BLaER1 treated with 17β-estradiol and CSF1 and Interleukin-3, amounts not matched to agents 10 nM and 100 nM (cell line): ENCODE data around the gene VSTM2L.
A peak's percentile ranks its signal among the peaks of the same experiment; 100 is the strongest.

Source experiments
- H3K27ac ChIP-seq, 11 experiments: shearing (Covaris generic); formaldehyde crosslinking; 2 replicates each; pipeline ENCODE4 v1.8.1; 2022
- H3K27me3 ChIP-seq, 11 experiments: shearing (Covaris generic); formaldehyde crosslinking; 2 replicates each; pipeline ENCODE4 v1.8.1; 2022
- H3K36me3 ChIP-seq, 11 experiments: shearing (Covaris generic); formaldehyde crosslinking; 2 replicates each; pipeline ENCODE4 v1.8.1; 2022
- H3K4me1 ChIP-seq, 10 experiments: shearing (Covaris generic); formaldehyde crosslinking; 2 replicates each; pipeline ENCODE4 v1.8.1; 2022
- H3K4me2 ChIP-seq, 11 experiments: shearing (Covaris generic); formaldehyde crosslinking; 2 replicates each; pipeline ENCODE4 v1.8.1; 2022
- H3K4me3 ChIP-seq, 10 experiments: shearing (Covaris generic); formaldehyde crosslinking; 2 replicates each; pipeline ENCODE4 v1.8.1; 2022
- H3K9ac ChIP-seq, 11 experiments: shearing (Covaris generic); formaldehyde crosslinking; 2 replicates each; pipeline ENCODE4 v1.8.1; 2022
- H3K9me3 ChIP-seq, 11 experiments: shearing (Covaris generic); formaldehyde crosslinking; replicated peaks in 1 of 11; 2 replicates each; pipeline ENCODE4 v1.8.1; 2022
- H4K20me1 ChIP-seq, 11 experiments: shearing (Covaris generic); formaldehyde crosslinking; 2 replicates each; pipeline ENCODE4 v1.8.1; 2022
- Cebpa-rat ChIP-seq, 11 experiments: shearing (Covaris generic); IDR thresholded peaks; 2 replicates each; pipeline ENCODE4 v1.8.1; 2022

The VSTM2L gene

GRCh38 chr20:37867289-37868195, 35.4 kb upstream of the VSTM2L start:
- H3K4me3 ChIP-seq: no peak overlapping the region
- H3K27me3 ChIP-seq: no peaks in the 10 kb centered on the region
- no peak overlapping the region for H3K27ac ChIP-seq
- H3K9me3 ChIP-seq: no peaks in the 10 kb centered on the region
- H3K9ac ChIP-seq: no peak overlapping the region
- H3K36me3 ChIP-seq: peaks cover 73 to 98% (median 90%) of the 10 kb centered on the region in 11 experiments
- no peak overlapping the region for H3K4me2 ChIP-seq
- no peak for TF ChIP-seq Cebpa-rat (IDR thresholded peaks at IDR 0.05)
- H4K20me1 ChIP-seq: peaks cover 0 to 56% (median 0%) of the 10 kb centered on the region in 11 experiments; a peak in 6 of 22 replicates
- H3K4me1 ChIP-seq: peaks cover 0 to 11% (median 0%) of the 10 kb centered on the region in 10 experiments; a peak in 2 of 20 replicates

- Histone ChIP-seq H3K9ac (no peak overlapping the region), H4K20me1 (peaks cover 0 to 44% (median 0%) of the 10 kb centered on the region in 11 experiments; a peak in 6 of 22 replicates), H3K4me2 (no peak overlapping the region), H3K36me3 (peaks cover 72 to 98% (median 89%) of the 10 kb centered on the region in 11 experiments), H3K27ac (no peak overlapping the region), H3K9me3 (no peaks in the 10 kb centered on the region), H3K4me1 (peaks cover 0 to 11% (median 0%) of the 10 kb centered on the region in 10 experiments; a peak in 2 of 20 replicates), H3K27me3 (no peaks in the 10 kb centered on the region), H3K4me3 (no peak overlapping the region)
- TF ChIP-seq Cebpa-rat (IDR thresholded peaks at IDR 0.05): no peak
Measured at GRCh38 chr20:37868851-37869333, 34.0 kb upstream of the VSTM2L start.

- Histone ChIP-seq H3K36me3 (peaks cover 77 to 99% (median 92%) of the 10 kb centered on the region in 11 experiments), H3K27ac (no peak overlapping the region), H3K4me1 (peaks cover 0 to 11% (median 0%) of the 10 kb centered on the region in 10 experiments; a peak in 2 of 20 replicates), H3K9me3 (no peaks in the 10 kb centered on the region), H3K4me2 (no peak overlapping the region), H3K9ac (no peak overlapping the region), H3K4me3 (no peak overlapping the region), H3K27me3 (no peaks in the 10 kb centered on the region), H4K20me1 (peaks cover 0 to 44% (median 0%) of the 10 kb centered on the region in 11 experiments; a peak in 6 of 22 replicates)
- no peak for TF ChIP-seq Cebpa-rat (IDR thresholded peaks at IDR 0.05)
Measured at GRCh38 chr20:37869334-37869861, 33.5 kb upstream of the VSTM2L start.

- Histone ChIP-seq H3K4me3 (no peak overlapping the region), H4K20me1 (peaks cover 0 to 50% (median 0%) of the 10 kb centered on the region in 11 experiments; a peak in 6 of 22 replicates), H3K27me3 (no peaks in the 10 kb centered on the region), H3K9me3 (no peaks in the 10 kb centered on the region), H3K36me3 (peaks cover 74 to 99% (median 91%) of the 10 kb centered on the region in 11 experiments), H3K9ac (no peak overlapping the region), H3K27ac (no peak overlapping the region), H3K4me2 (no peak overlapping the region), H3K4me1 (peaks cover 0 to 11% (median 0%) of the 10 kb centered on the region in 10 experiments; a peak in 2 of 20 replicates)
- 0 out of 22 replicates have a peak, but pooled peaks of 1 of the 11 experiments have one; percentile 31 for TF ChIP-seq Cebpa-rat (IDR thresholded peaks at IDR 0.05)
Measured at GRCh38 chr20:37870294-37870693, 32.6 kb upstream of the VSTM2L start.

GRCh38 chr20:37871751-37872150, 31.2 kb upstream of the VSTM2L start:
- H3K4me2 ChIP-seq: no peak overlapping the region
- no peak overlapping the region for H3K27ac ChIP-seq
- H3K4me3 ChIP-seq: no peak overlapping the region
- peaks cover 0 to 45% (median 0%) of the 10 kb centered on the region in 11 experiments; a peak in 6 of 22 replicates for H4K20me1 ChIP-seq
- H3K36me3 ChIP-seq: peaks cover 62 to 89% (median 82%) of the 10 kb centered on the region in 11 experiments
- H3K9ac ChIP-seq: no peak overlapping the region
- no peak for TF ChIP-seq Cebpa-rat (IDR thresholded peaks at IDR 0.05)
- peaks cover 0 to 11% (median 0%) of the 10 kb centered on the region in 10 experiments; a peak in 2 of 20 replicates for H3K4me1 ChIP-seq
- H3K27me3 ChIP-seq: no peaks in the 10 kb centered on the region
- no peaks in the 10 kb centered on the region for H3K9me3 ChIP-seq

- no peaks in the 10 kb centered on the region for H3K9me3 ChIP-seq
- no peaks in the 10 kb centered on the region for H3K27me3 ChIP-seq
- TF ChIP-seq Cebpa-rat (IDR thresholded peaks at IDR 0.05): no peak
- H3K27ac ChIP-seq: no peak overlapping the region
- H3K4me2 ChIP-seq: no peak overlapping the region
- H3K9ac ChIP-seq: no peak overlapping the region
- H3K4me3 ChIP-seq: no peak overlapping the region
- peaks cover 62 to 85% (median 82%) of the 10 kb centered on the region in 11 experiments for H3K36me3 ChIP-seq
- H3K4me1 ChIP-seq: peaks cover 0 to 11% (median 0%) of the 10 kb centered on the region in 10 experiments; a peak in 4 of 20 replicates
- peaks cover 0 to 45% (median 0%) of the 10 kb centered on the region in 11 experiments; a peak in 6 of 22 replicates for H4K20me1 ChIP-seq
Measured at GRCh38 chr20:37872161-37872560, 30.8 kb upstream of the VSTM2L start.

GRCh38 chr20:37873884-37874283, 29.0 kb upstream of the VSTM2L start:
- Histone ChIP-seq H3K4me1 (peaks cover 0 to 13% (median 9%) of the 10 kb centered on the region in 10 experiments; a peak in 13 of 20 replicates), H3K9me3 (no peaks in the 10 kb centered on the region), H3K36me3 (peaks cover 51 to 68% (median 66%) of the 10 kb centered on the region in 11 experiments), H3K27me3 (no peaks in the 10 kb centered on the region), H3K9ac (no peak overlapping the region), H3K27ac (no peak overlapping the region), H3K4me3 (no peak overlapping the region), H4K20me1 (peaks cover 0 to 28% (median 0%) of the 10 kb centered on the region in 11 experiments; a peak in 4 of 22 replicates), H3K4me2 (no peak overlapping the region)
- TF ChIP-seq Cebpa-rat (IDR thresholded peaks at IDR 0.05): no peak

- Histone ChIP-seq H3K36me3 (peaks cover 36 to 52% (median 48%) of the 10 kb centered on the region in 11 experiments), H3K9me3 (no peaks in the 10 kb centered on the region), H3K4me3 (no peak overlapping the region), H3K9ac (no peak overlapping the region), H4K20me1 (peaks cover 0 to 16% (median 0%) of the 10 kb centered on the region in 11 experiments; a peak in 4 of 22 replicates), H3K4me2 (no peak overlapping the region), H3K27me3 (no peaks in the 10 kb centered on the region), H3K4me1 (peaks cover 0 to 14% (median 9%) of the 10 kb centered on the region in 10 experiments; a peak in 12 of 20 replicates), H3K27ac (no peak overlapping the region)
- TF ChIP-seq Cebpa-rat (IDR thresholded peaks at IDR 0.05): no peak
Measured at GRCh38 chr20:37875460-37876175, 27.3 kb upstream of the VSTM2L start.
